DND-41 (cell line): ENCODE measurements around the gene PMEPA1.

Experiments
- CTCF ChIP-seq: IDR thresholded peaks from 2 replicates; pipeline ENCODE4 v1.5.1; 2012; ENCODE audit warnings: borderline replicate concordance, low read length, moderate library complexity, mild to moderate bottlenecking; ENCODE audit not compliant: poor library complexity, severe bottlenecking; ENCODE audit errors: extremely low read depth
- EZH2 ChIP-seq: IDR thresholded peaks from 3 replicates; pipeline ENCODE4 v1.6.1; 2012; ENCODE audit warnings: borderline replicate concordance, low read depth, mild to moderate bottlenecking, moderate library complexity, low read length, inconsistent platforms; ENCODE audit not compliant: severe bottlenecking

GRCh38 chr20:57708694-57709673 lies 831 bp downstream of the PMEPA1 start:
- TF ChIP-seq CTCF (no peak), EZH2 (no peak)
